ENCODE results near the gene ITPR2.
A peak's percentile ranks its signal among the peaks of the same experiment; 100 is the strongest.

ITPR2 gene

DNA sequence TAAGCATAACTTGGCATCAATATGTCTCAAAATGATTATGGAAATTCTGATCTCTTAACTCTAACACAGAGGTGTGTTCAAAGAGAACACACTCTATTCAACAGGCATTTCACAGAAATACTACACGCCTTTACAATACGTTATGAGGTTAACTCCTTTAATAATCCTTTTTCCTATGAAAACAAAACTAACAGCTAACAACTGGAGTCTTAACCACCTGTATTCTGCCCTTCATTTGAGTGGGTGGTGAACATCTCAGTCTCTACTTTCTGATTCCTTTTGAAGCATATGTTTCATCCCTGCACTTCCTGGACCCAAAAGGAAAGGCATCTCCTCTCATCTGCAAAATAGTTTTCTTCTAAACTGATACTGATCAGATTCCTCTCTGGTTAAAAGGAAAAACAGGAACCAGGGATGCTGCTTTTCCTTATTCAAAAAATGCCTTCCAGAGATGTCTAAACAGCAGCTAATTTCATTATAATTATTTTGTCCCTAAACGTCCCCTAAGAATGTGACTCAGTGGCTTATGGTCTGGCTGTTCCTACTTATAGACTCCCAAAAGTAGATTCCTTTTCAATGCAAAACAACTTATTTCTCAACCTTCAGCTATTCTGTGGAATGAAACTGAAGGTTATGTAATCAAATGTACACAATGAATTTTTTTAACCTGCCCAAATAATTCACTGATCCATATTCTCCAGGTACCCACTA is 24.1 kb downstream of the ITPR2 start:
- Histone ChIP-seq H3K36me3 (ENCODE audit: low read depth) (no peaks in the 10 kb centered on the region), H3K4me1 (ENCODE audit: insufficient read depth, poor library complexity, severe bottlenecking) (no peaks in the 10 kb centered on the region), H3K27ac (ENCODE audit: poor library complexity, severe bottlenecking) (no peak overlapping the region), H3K27me3 (ENCODE audit: insufficient read depth, poor library complexity, severe bottlenecking) (no peaks in the 10 kb centered on the region), H3K4me3 (ENCODE audit: severe bottlenecking) (no peak overlapping the region), H3K9me3 (ENCODE audit: severe bottlenecking) (no peaks in the 10 kb centered on the region)
- no peak for TF ChIP-seq CTCF (IDR thresholded peaks at IDR 0.05; ENCODE audit: poor library complexity, severe bottlenecking)
- ATAC-seq (ENCODE audit: low read depth) (no peak), DNase-seq (ENCODE audit: low spot score) (no peak)

GRCh38 chr12:26807292-26807691 is 25.7 kb downstream of the ITPR2 start:
- no peak for ATAC-seq (ENCODE audit: low read depth)
- no peaks in the 10 kb centered on the region for H3K4me1 ChIP-seq (ENCODE audit: insufficient read depth, poor library complexity, severe bottlenecking)
- no peaks in the 10 kb centered on the region for H3K27me3 ChIP-seq (ENCODE audit: insufficient read depth, poor library complexity, severe bottlenecking)
- DNase-seq (ENCODE audit: low spot score), result no peak
- no peak overlapping the region for H3K27ac ChIP-seq (ENCODE audit: poor library complexity, severe bottlenecking)
- H3K9me3 ChIP-seq (ENCODE audit: severe bottlenecking), result no peaks in the 10 kb centered on the region
- no peak for TF ChIP-seq CTCF (IDR thresholded peaks at IDR 0.05; ENCODE audit: poor library complexity, severe bottlenecking)
- H3K4me3 ChIP-seq (ENCODE audit: severe bottlenecking), result no peak overlapping the region
- no peaks in the 10 kb centered on the region for H3K36me3 ChIP-seq (ENCODE audit: low read depth)

- Histone ChIP-seq H3K27ac (ENCODE audit: poor library complexity, severe bottlenecking) (no peak overlapping the region), H3K9me3 (ENCODE audit: severe bottlenecking) (no peaks in the 10 kb centered on the region), H3K36me3 (ENCODE audit: low read depth) (no peaks in the 10 kb centered on the region), H3K27me3 (ENCODE audit: insufficient read depth, poor library complexity, severe bottlenecking) (no peaks in the 10 kb centered on the region), H3K4me3 (ENCODE audit: severe bottlenecking) (no peak overlapping the region), H3K4me1 (ENCODE audit: insufficient read depth, poor library complexity, severe bottlenecking) (no peaks in the 10 kb centered on the region)
- ATAC-seq (ENCODE audit: low read depth) (no peak), DNase-seq (ENCODE audit: low spot score) (no peak)
- no peak for TF ChIP-seq CTCF (IDR thresholded peaks at IDR 0.05; ENCODE audit: poor library complexity, severe bottlenecking)
Measured at GRCh38 chr12:26806556-26806955, 26.4 kb downstream of the ITPR2 start.

DNA sequence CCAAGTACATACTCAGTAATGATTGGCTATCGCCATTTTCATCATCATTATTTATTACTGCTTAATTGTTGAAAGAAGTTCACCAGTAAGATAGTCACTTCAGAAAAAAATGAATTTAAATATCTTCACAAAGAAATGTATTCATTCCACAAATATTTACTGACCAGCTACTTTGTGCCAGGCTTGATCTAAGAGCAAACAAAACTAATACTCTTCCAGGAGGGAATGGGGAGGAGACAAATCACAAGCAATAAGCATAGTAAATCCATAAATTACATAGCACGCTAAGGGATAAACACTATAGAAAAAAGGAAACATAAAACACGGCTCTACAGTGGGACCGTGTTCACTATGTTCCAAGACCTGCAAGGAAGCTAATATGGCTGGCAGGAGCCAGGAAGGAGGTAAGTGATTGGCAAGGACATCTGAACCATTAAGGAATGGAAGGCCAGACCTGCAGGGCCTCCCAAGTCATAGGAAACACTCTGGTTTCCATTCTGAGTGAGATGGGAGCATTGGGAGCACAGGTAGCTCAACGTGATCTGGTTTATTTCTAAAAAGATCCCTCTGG is 27.5 kb downstream of the ITPR2 start:
- H3K27ac ChIP-seq (ENCODE audit: poor library complexity, severe bottlenecking), result no peak overlapping the region
- no peak overlapping the region for H3K4me3 ChIP-seq (ENCODE audit: severe bottlenecking)
- H3K9me3 ChIP-seq (ENCODE audit: severe bottlenecking), result no peaks in the 10 kb centered on the region
- H3K27me3 ChIP-seq (ENCODE audit: insufficient read depth, poor library complexity, severe bottlenecking), result no peaks in the 10 kb centered on the region
- TF ChIP-seq CTCF (IDR thresholded peaks at IDR 0.05; ENCODE audit: poor library complexity, severe bottlenecking), result no peak
- no peak for ATAC-seq (ENCODE audit: low read depth)
- no peaks in the 10 kb centered on the region for H3K36me3 ChIP-seq (ENCODE audit: low read depth)
- H3K4me1 ChIP-seq (ENCODE audit: insufficient read depth, poor library complexity, severe bottlenecking), result no peaks in the 10 kb centered on the region
- no peak for DNase-seq (ENCODE audit: low spot score)

DNA sequence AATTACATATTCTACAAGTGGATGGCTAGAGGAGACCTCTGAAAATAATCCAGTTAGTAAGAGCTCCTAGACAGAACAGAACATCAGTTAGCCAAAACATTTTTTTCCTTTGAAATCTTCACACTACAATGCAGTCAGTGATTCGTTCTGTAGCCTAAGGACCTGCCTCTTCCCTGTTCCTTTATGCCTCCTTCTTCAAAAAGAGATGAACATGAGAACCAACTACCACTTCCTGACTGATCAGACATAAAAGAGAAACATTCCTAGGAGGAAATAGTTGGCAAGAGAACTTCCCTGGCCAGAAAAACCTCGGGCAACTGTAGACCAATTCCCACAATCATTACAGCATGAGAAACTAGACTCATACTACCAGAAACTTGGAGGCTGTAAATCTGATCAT is 29.4 kb downstream of the ITPR2 start:
- ATAC-seq (ENCODE audit: low read depth), result peak; percentile 58

More for the DNA sequence above, 29.4 kb downstream of the ITPR2 start:
- H3K27ac ChIP-seq (ENCODE audit: poor library complexity, severe bottlenecking), result no peak overlapping the region
- no peaks in the 10 kb centered on the region for H3K36me3 ChIP-seq (ENCODE audit: low read depth)
- H3K4me3 ChIP-seq (ENCODE audit: severe bottlenecking), result no peak overlapping the region
- no peaks in the 10 kb centered on the region for H3K27me3 ChIP-seq (ENCODE audit: insufficient read depth, poor library complexity, severe bottlenecking)
- DNase-seq (ENCODE audit: low spot score), result no peak
- no peaks in the 10 kb centered on the region for H3K4me1 ChIP-seq (ENCODE audit: insufficient read depth, poor library complexity, severe bottlenecking)
- no peak for TF ChIP-seq CTCF (IDR thresholded peaks at IDR 0.05; ENCODE audit: poor library complexity, severe bottlenecking)
- H3K9me3 ChIP-seq (ENCODE audit: severe bottlenecking), result no peaks in the 10 kb centered on the region
